CD4-positive, alpha-beta T cell treated with Interferon alpha-2 for 1 hour (primary cell): ENCODE results near the gene SPOCK2.
A peak's percentile ranks its signal among the peaks of the same experiment; 100 is the strongest.

Experiments
- DNase-seq, 2 donors: peaks; one replicate each; pipeline ENCODE4 v3.0.0-alpha.2; 2020 to 2022

Gene SPOCK2

GRCh38 chr10:72087392-72087968 lies 871 bp downstream of the SPOCK2 start:
- DNase-seq: peak; percentile 29 to 53

GRCh38 chr10:72086466-72087391 lies 1.6 kb downstream of the SPOCK2 start:
- peak; percentile 74 to 80 for DNase-seq

GRCh38 chr10:72085864-72086465 lies 2.4 kb downstream of the SPOCK2 start:
- DNase-seq: no peak

GRCh38 chr10:72085166-72085565 lies 3.2 kb downstream of the SPOCK2 start:
- no peak for DNase-seq

- peak; percentile 43 to 78 for DNase-seq
These were observed 4.4 kb downstream of the SPOCK2 start for GRCh38 chr10:72083790-72084459.

GRCh38 chr10:72082856-72083789 lies 5.2 kb downstream of the SPOCK2 start:
- DNase-seq: no peak

- DNase-seq: no peak
These were observed 6.4 kb downstream of the SPOCK2 start for GRCh38 chr10:72081772-72082590.

- DNase-seq: no peak
These were observed 7.1 kb downstream of the SPOCK2 start for GRCh38 chr10:72081210-72081609.

- DNase-seq: no peak
These were observed 8.0 kb downstream of the SPOCK2 start for GRCh38 chr10:72080042-72080975.

- DNase-seq: peak; percentile 82
These were observed 9.0 kb downstream of the SPOCK2 start for GRCh38 chr10:72079356-72079755.

- no peak for DNase-seq
These were observed 10.9 kb downstream of the SPOCK2 start for GRCh38 chr10:72077275-72077990.

- DNase-seq: no peak
These were observed 11.6 kb downstream of the SPOCK2 start for GRCh38 chr10:72076756-72077155.

- no peak for DNase-seq
These were observed 12.8 kb downstream of the SPOCK2 start for GRCh38 chr10:72075376-72076115.

GRCh38 chr10:72074574-72075375 lies 13.6 kb downstream of the SPOCK2 start:
- no peak for DNase-seq

- no peak for DNase-seq
These were observed 14.4 kb downstream of the SPOCK2 start for GRCh38 chr10:72073708-72074573.

GRCh38 chr10:72072639-72073038 lies 15.7 kb downstream of the SPOCK2 start:
- DNase-seq: no peak

GRCh38 chr10:72072046-72072445 lies 16.3 kb downstream of the SPOCK2 start:
- no peak for DNase-seq
